Measurements from ENCODE around the gene PYROXD2. TPM values are rescaled to one million over a fixed set of nuclear protein-coding genes. Genes with fewer than 3 reads are reported as not detected.

Gene PYROXD2
- total RNA-seq, 6 experiments from 2014 or later = 3.0 to 25.3 (median 7.1) TPM

GRCh38 chr10:98410135-98410743 is 4.7 kb downstream of the PYROXD2 start:
- intact Hi-C loops (cut with DNase I) = no loop called here
- H3K36me3 ChIP-seq = no peaks in the 10 kb centered on the region
- no peak overlapping the region for H3K27ac ChIP-seq
- ATAC-seq = no peak
- DNase-seq = no peak
- no peaks in the 10 kb centered on the region for H3K27me3 ChIP-seq
- H3K4me3 ChIP-seq = no peak overlapping the region
- no peaks in the 10 kb centered on the region for H3K9me3 ChIP-seq
- WGBS (ENCODE audit: insufficient coverage, low coverage, low lambda C conversion rate, missing lambda C conversion rate) = 78% methylated on average over 3 of the region's 4 CpGs
- TF ChIP-seq CTCF (IDR thresholded peaks at IDR 0.05) (no peak), POLR2A (IDR thresholded peaks at IDR 0.05) (no peak)
- H3K4me1 ChIP-seq = peaks cover 0 to 8% (median under 1%) of the 10 kb centered on the region in 4 donors

DNA sequence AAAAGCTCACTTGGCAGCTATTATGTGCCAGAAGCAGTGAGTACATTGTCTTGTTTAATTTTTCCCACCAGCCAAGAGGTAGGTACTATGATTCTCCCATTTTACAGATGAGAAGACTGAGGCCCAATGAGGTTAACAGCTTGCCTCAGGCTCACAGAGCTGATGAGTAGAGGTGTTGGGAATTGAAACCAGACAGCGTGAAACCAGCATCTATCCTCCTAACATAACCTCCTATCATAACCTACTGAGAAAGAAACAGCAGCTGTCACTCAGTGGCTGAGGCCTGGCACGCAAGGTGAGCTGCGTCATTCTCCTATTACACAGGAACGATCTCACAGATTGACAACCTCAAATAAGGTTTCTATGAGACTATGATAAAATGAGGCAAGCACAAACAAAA is 6.2 kb downstream of the PYROXD2 start:
- intact Hi-C loops (cut with DNase I) = no loop called here
- H3K36me3 ChIP-seq = no peaks in the 10 kb centered on the region
- TF ChIP-seq POLR2A (IDR thresholded peaks at IDR 0.05) (no peak), CTCF (IDR thresholded peaks at IDR 0.05) (no peak)
- 80% methylated on average over 1 of the region's 4 CpGs for WGBS (ENCODE audit: insufficient coverage, low coverage, low lambda C conversion rate, missing lambda C conversion rate)
- no peak overlapping the region for H3K27ac ChIP-seq
- H3K4me1 ChIP-seq = no peaks in the 10 kb centered on the region
- H3K27me3 ChIP-seq = no peaks in the 10 kb centered on the region
- DNase-seq = no peak
- H3K9me3 ChIP-seq = no peaks in the 10 kb centered on the region
- ATAC-seq = no peak
- H3K4me3 ChIP-seq = no peak overlapping the region

- H3K9me3 ChIP-seq = no peaks in the 10 kb centered on the region
- H3K4me3 ChIP-seq = no peak overlapping the region
- DNase-seq = no peak
- H3K4me1 ChIP-seq = no peaks in the 10 kb centered on the region
- no peaks in the 10 kb centered on the region for H3K27me3 ChIP-seq
- H3K27ac ChIP-seq = no peak overlapping the region
- WGBS (ENCODE audit: insufficient coverage, low coverage, low lambda C conversion rate, missing lambda C conversion rate) = 88% methylated on average over 4 of the region's 18 CpGs
- H3K36me3 ChIP-seq = peaks cover 0 to 8% (median 0%) of the 10 kb centered on the region in 4 donors
- no peak for TF ChIP-seq CTCF (IDR thresholded peaks at IDR 0.05)
- TF ChIP-seq POLR2A (IDR thresholded peaks at IDR 0.05) = no peak
- intact Hi-C loops (cut with DNase I) = no loop called here
- ATAC-seq = no peak
Measured at GRCh38 chr10:98407744-98408241, 7.2 kb downstream of the PYROXD2 start.

DNA sequence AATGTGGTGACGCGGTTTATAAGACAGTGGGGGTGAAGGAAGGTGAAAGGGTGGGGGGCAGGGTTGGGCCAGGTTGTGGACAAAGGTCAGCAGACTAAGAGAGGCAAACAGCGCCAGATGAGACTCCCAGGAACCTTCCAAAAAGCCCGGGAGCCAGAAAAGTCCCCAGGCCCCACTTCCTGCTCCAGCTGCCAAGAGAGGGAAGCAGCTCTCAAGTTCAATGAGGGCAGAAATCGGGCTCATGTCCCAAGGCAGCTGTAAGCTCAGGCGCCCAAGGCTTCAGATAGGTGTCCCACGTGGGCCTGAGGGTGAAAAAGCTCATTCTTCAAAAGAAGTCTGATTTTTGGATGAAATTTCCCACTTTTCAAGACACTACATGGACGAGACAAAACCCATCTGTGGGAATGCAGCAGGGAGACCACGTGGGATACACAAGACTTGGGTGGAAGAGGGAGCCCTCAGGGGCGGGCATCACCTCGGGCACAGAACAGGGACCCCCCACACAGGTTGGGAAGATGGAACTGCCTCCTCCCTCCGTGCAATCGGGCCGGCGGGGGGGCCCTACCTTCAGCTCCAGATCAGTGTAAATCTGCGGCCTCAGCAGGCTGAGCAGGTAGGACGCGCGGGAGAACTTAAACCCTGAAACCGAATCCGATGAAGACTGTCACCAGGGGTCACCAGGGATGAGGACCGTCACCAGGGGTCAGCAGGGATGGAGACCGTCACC is 7.8 kb downstream of the PYROXD2 start:
- peaks cover 0 to 9% (median 0%) of the 10 kb centered on the region in 4 donors for H3K36me3 ChIP-seq
- 64% methylated on average over 9 of the region's 23 CpGs for WGBS (ENCODE audit: insufficient coverage, low coverage, low lambda C conversion rate, missing lambda C conversion rate)
- H3K27ac ChIP-seq = no peak overlapping the region
- H3K9me3 ChIP-seq = no peaks in the 10 kb centered on the region
- no peak overlapping the region for H3K4me3 ChIP-seq
- DNase-seq (no peak), ATAC-seq (peak in 2 of 4 donors; percentile 18 to 63)
- no peaks in the 10 kb centered on the region for H3K27me3 ChIP-seq
- TF ChIP-seq POLR2A (IDR thresholded peaks at IDR 0.05) (no peak), CTCF (IDR thresholded peaks at IDR 0.05) (no peak)
- intact Hi-C loops (cut with DNase I) = no loop called here
- H3K4me1 ChIP-seq = no peaks in the 10 kb centered on the region
